Stimulated activated CD4-positive, alpha-beta T cell treated with anti-CD3 and anti-CD28 coated beads, Interleukin-2, amount 100 ng/mL, for 24 hours (primary cell): ENCODE data around the gene ANP32A.

Source experiments
- DNase-seq, 2 donors: peaks; one replicate each; pipeline ENCODE4 v3.0.0-alpha.2; 2020

The ANP32A gene

GRCh38 chr15:68743256-68743655 lies 77.4 kb downstream of the ANP32A start:
- no peak for DNase-seq

- no peak for DNase-seq
These were observed 81.2 kb downstream of the ANP32A start for GRCh38 chr15:68739390-68740080.

GRCh38 chr15:68735610-68736009 lies 85.1 kb downstream of the ANP32A start:
- no peak for DNase-seq

- no peak for DNase-seq
These were observed 85.8 kb downstream of the ANP32A start for GRCh38 chr15:68734881-68735280.

GRCh38 chr15:68734352-68734751 lies 86.3 kb downstream of the ANP32A start:
- DNase-seq, result no peak

GRCh38 chr15:68733666-68734065 lies 87.0 kb downstream of the ANP32A start:
- DNase-seq, result no peak

- DNase-seq, result no peak
These were observed 88.2 kb downstream of the ANP32A start for GRCh38 chr15:68732451-68732850.

GRCh38 chr15:68730976-68731897 lies 89.5 kb downstream of the ANP32A start:
- DNase-seq, result no peak

GRCh38 chr15:68730471-68730919 lies 90.2 kb downstream of the ANP32A start:
- DNase-seq, result peak; percentile 14 to 33

GRCh38 chr15:68729789-68730411 lies 90.8 kb downstream of the ANP32A start:
- DNase-seq, result no peak
